CD4-positive, CD25-positive, alpha-beta regulatory T cell (primary cell): ENCODE measurements around the gene GUCY1A2. TPM values are rescaled to one million over a fixed set of nuclear protein-coding genes. Genes with fewer than 3 reads are reported as not detected.

Experiments used
- ATAC-seq, 2 donors: fragments of 150-1000 bp; cut with Tn5 transposase; one replicate each; pipeline ENCODE4 v1.10.0; 2021; ENCODE audit warnings: low read depth in 2 of 2, moderate number of reproducible peaks in 2 of 2, moderate library complexity in 1 of 2
- DNase-seq, 3 donors: peaks; one replicate each; pipeline versions ENCODE4 v3.0.0 to v3.0.0-alpha.2; 2012 to 2022; ENCODE audit warnings: mixed read lengths in 1 of 3
- H3K27ac ChIP-seq: one replicate; pipeline ENCODE4 v1.7.0; 2013; ENCODE audit warnings: mild to moderate bottlenecking, low read length; ENCODE audit not compliant: insufficient read depth, poor library complexity, severe bottlenecking
- H3K27me3 ChIP-seq: one replicate; pipeline ENCODE4 v1.7.0; 2013; ENCODE audit warnings: low read length; ENCODE audit not compliant: control insufficient read depth, insufficient read depth
- H3K36me3 ChIP-seq: one replicate; pipeline ENCODE4 v1.7.0; 2013; ENCODE audit warnings: mild to moderate bottlenecking, low read length, moderate library complexity; ENCODE audit not compliant: control insufficient read depth, insufficient read depth
- H3K4me1 ChIP-seq: 2 replicates; pipeline ENCODE4 v1.7.0; 2013; ENCODE audit warnings: mild to moderate bottlenecking, low read length; ENCODE audit not compliant: insufficient read depth, control insufficient read depth, poor library complexity, severe bottlenecking
- H3K4me3 ChIP-seq: one replicate; pipeline ENCODE4 v1.7.0; 2013; ENCODE audit warnings: low read depth, mild to moderate bottlenecking, low read length, moderate library complexity
- H3K9me3 ChIP-seq, 2 experiments: 1 replicate in 1 of 2; 2 replicates in 1 of 2; pipeline ENCODE4 v1.7.0; 2013; ENCODE audit warnings: low read length in 2 of 2, mild to moderate bottlenecking in 1 of 2, moderate library complexity in 1 of 2; ENCODE audit not compliant: control insufficient read depth in 2 of 2
- H3K27ac Mint-ChIP-seq, 3 donors: one replicate each; pipeline ENCODE4 v1.8.0; 2020 to 2022; ENCODE audit warnings: mild to moderate bottlenecking in 3 of 3, mixed read lengths in 3 of 3, moderate library complexity in 2 of 3
- H3K27me3 Mint-ChIP-seq: one replicate; pipeline ENCODE4 v1.8.0; 2022; ENCODE audit warnings: mild to moderate bottlenecking, mixed read lengths
- H3K36me3 Mint-ChIP-seq: one replicate; pipeline ENCODE4 v1.8.0; 2020; ENCODE audit warnings: mixed read lengths
- H3K4me1 Mint-ChIP-seq, 4 donors: one replicate each; pipeline ENCODE4 v1.8.0; 2020 to 2022; ENCODE audit warnings: mixed read lengths in 4 of 4, mild to moderate bottlenecking in 1 of 4
- H3K4me3 Mint-ChIP-seq, 4 donors: one replicate each; pipeline ENCODE4 v1.8.0; 2020 to 2022; ENCODE audit warnings: mild to moderate bottlenecking in 4 of 4, mixed read lengths in 4 of 4, moderate library complexity in 3 of 4
- H3K9me3 Mint-ChIP-seq, 7 donors: one replicate each; pipeline ENCODE4 v1.8.0; 2020 to 2022; ENCODE audit warnings: mixed read lengths in 7 of 7, mild to moderate bottlenecking in 3 of 7, moderate library complexity in 2 of 7
- polyA plus RNA-seq, 4 donors: library from polyadenylated mRNA; unstranded; fragments of 300-500 nt; fragmentation: Illumina TruSeq; gene quantifications; one replicate each; pipeline ENCODE4 v1.2.3, GENCODE V29; 2021
- total RNA-seq: library from RNA; stranded (reverse); gene quantifications from one replicate; pipeline ENCODE4 v1.2.3, GENCODE V29; 2022

The GUCY1A2 gene
- total and polyA plus RNA-seq, 5 donors from 2014 or later = not detected

DNA sequence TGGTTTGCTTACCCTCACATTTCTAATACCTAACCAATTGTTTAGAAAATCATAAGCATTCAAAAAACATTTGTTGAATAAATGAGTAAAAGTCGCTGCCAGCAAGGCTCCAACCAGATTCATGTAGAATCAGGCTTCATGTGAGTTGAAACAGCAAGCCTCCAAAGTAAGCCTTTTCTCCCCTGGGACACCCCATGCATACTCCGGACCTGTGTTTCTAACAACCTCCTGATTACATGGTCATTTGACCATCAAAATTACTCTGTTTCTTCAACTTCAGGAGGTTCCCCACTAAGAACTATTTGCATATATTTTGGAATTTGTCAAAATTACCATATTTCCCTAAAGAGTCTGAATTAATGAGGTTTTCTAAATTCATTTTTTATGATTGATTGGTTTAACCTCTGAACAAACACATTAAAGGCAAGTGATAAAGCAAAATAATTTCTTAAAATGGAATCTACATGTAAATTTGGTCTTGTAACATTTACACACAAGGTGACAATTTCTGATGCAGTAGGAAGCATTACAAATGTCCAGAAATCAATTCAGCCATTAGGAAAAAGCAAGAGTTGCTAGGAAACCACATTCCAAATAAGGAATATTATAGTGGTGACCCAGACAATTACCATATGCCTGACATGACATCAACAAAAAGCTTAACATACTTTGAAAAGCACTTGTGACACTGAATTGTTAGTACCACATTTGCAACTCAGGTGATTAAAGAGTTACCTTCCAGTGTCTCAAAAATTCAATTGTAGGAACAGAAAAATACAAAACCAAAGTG is 252.6 kb downstream of the GUCY1A2 start:
- no peaks in the 10 kb centered on the region for H3K4me1 ChIP-seq
- H3K27ac ChIP-seq = no peak overlapping the region
- peaks cover 0 to 8% (median 2%) of the 10 kb centered on the region in 7 donors for H3K9me3 Mint-ChIP-seq
- H3K4me3 Mint-ChIP-seq = no peak overlapping the region
- H3K36me3 Mint-ChIP-seq = no peaks in the 10 kb centered on the region
- ATAC-seq = no peak
- H3K4me1 Mint-ChIP-seq = no peaks in the 10 kb centered on the region
- H3K27me3 ChIP-seq = no peaks in the 10 kb centered on the region
- no peaks in the 10 kb centered on the region for H3K9me3 ChIP-seq
- no peak overlapping the region for H3K4me3 ChIP-seq
- no peaks in the 10 kb centered on the region for H3K27me3 Mint-ChIP-seq
- no peak for DNase-seq
- H3K27ac Mint-ChIP-seq = no peak overlapping the region
- no peaks in the 10 kb centered on the region for H3K36me3 ChIP-seq

DNA sequence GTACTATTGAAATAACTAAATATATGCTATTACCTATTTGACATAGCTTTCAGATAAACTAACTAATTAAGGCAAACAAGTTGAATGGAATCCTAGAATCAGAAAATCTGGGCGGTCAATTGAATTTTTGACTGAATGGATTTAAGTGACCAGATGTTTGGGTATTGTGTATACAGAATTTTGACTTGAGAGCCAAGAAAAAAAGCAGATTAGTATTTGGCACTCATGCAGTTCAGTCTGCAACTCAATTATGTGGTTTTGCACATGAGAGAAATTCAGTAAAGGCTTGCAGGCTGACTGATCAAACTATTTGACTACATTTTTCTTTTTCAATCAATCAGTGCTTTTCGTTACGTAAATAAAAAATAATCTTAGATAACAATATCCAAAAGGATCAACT is 254.8 kb downstream of the GUCY1A2 start:
- H3K4me3 ChIP-seq = no peak overlapping the region
- Mint-ChIP-seq H3K36me3 (no peaks in the 10 kb centered on the region), H3K27me3 (no peaks in the 10 kb centered on the region), H3K4me3 (no peak overlapping the region), H3K27ac (no peak overlapping the region), H3K4me1 (no peaks in the 10 kb centered on the region), H3K9me3 (peaks cover 0 to 8% (median 4%) of the 10 kb centered on the region in 7 donors)
- ATAC-seq (no peak), DNase-seq (no peak)
- H3K4me1 ChIP-seq = no peaks in the 10 kb centered on the region
- H3K9me3 ChIP-seq = peaks cover 0 to 2% of the 10 kb centered on the region in 2 experiments
- H3K27ac ChIP-seq = no peak overlapping the region
- no peaks in the 10 kb centered on the region for H3K36me3 ChIP-seq
- H3K27me3 ChIP-seq = no peaks in the 10 kb centered on the region

- Histone ChIP-seq H3K4me3 (no peak overlapping the region), H3K27me3 (no peaks in the 10 kb centered on the region), H3K36me3 (no peaks in the 10 kb centered on the region), H3K27ac (no peak overlapping the region), H3K4me1 (no peaks in the 10 kb centered on the region), H3K9me3 (peaks cover 0 to 2% of the 10 kb centered on the region in 2 experiments)
- DNase-seq (no peak), ATAC-seq (no peak)
- Mint-ChIP-seq H3K27ac (no peak overlapping the region), H3K36me3 (no peaks in the 10 kb centered on the region), H3K27me3 (no peaks in the 10 kb centered on the region), H3K9me3 (peaks cover 0 to 13% (median 5%) of the 10 kb centered on the region in 7 donors), H3K4me3 (no peak overlapping the region), H3K4me1 (no peaks in the 10 kb centered on the region)
Observed at GRCh38 chr11:106761745-106762144, 256.5 kb downstream of the GUCY1A2 start.

- Histone ChIP-seq H3K36me3 (no peaks in the 10 kb centered on the region), H3K9me3 (peaks cover 0 to 2% of the 10 kb centered on the region in 2 experiments), H3K27ac (no peak overlapping the region), H3K4me3 (no peak overlapping the region), H3K4me1 (no peaks in the 10 kb centered on the region), H3K27me3 (no peaks in the 10 kb centered on the region)
- H3K9me3 Mint-ChIP-seq = peaks cover 0 to 18% (median 6%) of the 10 kb centered on the region in 7 donors
- H3K27ac Mint-ChIP-seq = no peak overlapping the region
- ATAC-seq (no peak), DNase-seq (no peak)
- no peak overlapping the region for H3K4me3 Mint-ChIP-seq
- H3K36me3 Mint-ChIP-seq = no peaks in the 10 kb centered on the region
- no peaks in the 10 kb centered on the region for H3K27me3 Mint-ChIP-seq
- H3K4me1 Mint-ChIP-seq = no peaks in the 10 kb centered on the region
Observed at GRCh38 chr11:106761240-106761639, 257.0 kb downstream of the GUCY1A2 start.

DNA sequence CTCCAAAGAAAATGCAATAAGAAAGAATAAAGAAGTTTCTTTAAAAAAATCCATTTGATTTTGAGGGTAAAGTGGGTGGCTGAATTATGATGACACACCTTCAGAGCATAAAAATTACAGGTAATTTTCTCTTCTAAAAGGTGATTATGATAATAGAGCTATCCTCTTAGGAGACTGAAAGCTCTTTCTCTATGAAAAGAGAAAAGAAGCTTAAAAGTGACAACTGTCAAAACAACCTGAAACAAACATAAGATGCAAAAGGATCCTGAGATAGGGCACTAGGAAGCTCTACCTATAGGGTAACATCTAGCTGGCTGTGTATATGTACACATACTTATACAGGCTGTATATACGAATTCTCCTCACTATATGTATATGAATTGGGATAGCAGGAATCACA is 270.2 kb downstream of the GUCY1A2 start:
- H3K36me3 Mint-ChIP-seq = no peaks in the 10 kb centered on the region
- no peak overlapping the region for H3K4me3 ChIP-seq
- no peaks in the 10 kb centered on the region for H3K4me1 ChIP-seq
- no peak overlapping the region for H3K27ac ChIP-seq
- no peaks in the 10 kb centered on the region for H3K4me1 Mint-ChIP-seq
- no peak overlapping the region for H3K4me3 Mint-ChIP-seq
- peaks cover 2 to 11% (median 5%) of the 10 kb centered on the region in 7 donors for H3K9me3 Mint-ChIP-seq
- no peak overlapping the region for H3K27ac Mint-ChIP-seq
- H3K27me3 Mint-ChIP-seq = no peaks in the 10 kb centered on the region
- H3K27me3 ChIP-seq = no peaks in the 10 kb centered on the region
- no peaks in the 10 kb centered on the region for H3K36me3 ChIP-seq
- no peak for ATAC-seq
- no peak for DNase-seq
- H3K9me3 ChIP-seq = no peaks in the 10 kb centered on the region

DNA sequence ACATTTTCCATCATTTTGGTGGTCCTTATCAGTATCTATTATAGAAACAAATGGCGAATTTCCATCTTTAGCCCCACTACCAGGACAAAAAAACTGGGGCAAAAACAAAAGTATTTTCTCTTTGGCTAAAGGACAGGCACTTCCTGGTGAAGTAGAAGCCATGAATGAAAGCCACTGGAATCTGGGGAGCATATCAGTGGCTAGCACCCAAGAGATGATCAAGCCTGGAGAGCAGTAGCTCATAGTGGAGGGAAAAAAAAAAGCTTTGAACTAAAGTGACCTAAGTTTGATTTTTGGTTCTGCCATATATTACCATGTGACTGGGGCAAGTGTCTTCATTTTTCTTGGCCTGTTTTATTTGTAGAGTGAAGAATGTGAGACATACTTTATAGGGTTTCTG is 272.3 kb downstream of the GUCY1A2 start:
- H3K27ac ChIP-seq = no peak overlapping the region
- no peaks in the 10 kb centered on the region for H3K9me3 ChIP-seq
- DNase-seq (no peak), ATAC-seq (no peak)
- H3K36me3 ChIP-seq = no peaks in the 10 kb centered on the region
- no peak overlapping the region for H3K4me3 ChIP-seq
- Mint-ChIP-seq H3K27ac (no peak overlapping the region), H3K9me3 (peaks cover 3 to 8% (median 5%) of the 10 kb centered on the region in 7 donors), H3K36me3 (no peaks in the 10 kb centered on the region), H3K4me3 (no peak overlapping the region), H3K4me1 (no peaks in the 10 kb centered on the region), H3K27me3 (no peaks in the 10 kb centered on the region)
- no peaks in the 10 kb centered on the region for H3K27me3 ChIP-seq
- H3K4me1 ChIP-seq = no peaks in the 10 kb centered on the region

- H3K27ac ChIP-seq = no peak overlapping the region
- Mint-ChIP-seq H3K4me1 (no peaks in the 10 kb centered on the region), H3K9me3 (peaks cover under 1 to 22% (median 6%) of the 10 kb centered on the region in 7 donors), H3K36me3 (no peaks in the 10 kb centered on the region), H3K27me3 (no peaks in the 10 kb centered on the region), H3K4me3 (peak overlapping the region in 1 of 4 donors; percentile 66), H3K27ac (no peak overlapping the region)
- no peaks in the 10 kb centered on the region for H3K4me1 ChIP-seq
- no peaks in the 10 kb centered on the region for H3K36me3 ChIP-seq
- ATAC-seq (no peak), DNase-seq (no peak)
- H3K9me3 ChIP-seq = no peaks in the 10 kb centered on the region
- no peak overlapping the region for H3K4me3 ChIP-seq
- H3K27me3 ChIP-seq = no peaks in the 10 kb centered on the region
Observed at GRCh38 chr11:106733635-106734034, 284.6 kb downstream of the GUCY1A2 start.

GRCh38 chr11:106728859-106729258 is 289.4 kb downstream of the GUCY1A2 start:
- no peaks in the 10 kb centered on the region for H3K4me1 Mint-ChIP-seq
- H3K9me3 ChIP-seq = no peaks in the 10 kb centered on the region
- peaks cover 2 to 13% (median 5%) of the 10 kb centered on the region in 7 donors for H3K9me3 Mint-ChIP-seq
- ATAC-seq = no peak
- no peak overlapping the region for H3K27ac ChIP-seq
- no peaks in the 10 kb centered on the region for H3K36me3 ChIP-seq
- no peaks in the 10 kb centered on the region for H3K36me3 Mint-ChIP-seq
- no peak overlapping the region for H3K4me3 Mint-ChIP-seq
- no peaks in the 10 kb centered on the region for H3K27me3 Mint-ChIP-seq
- no peaks in the 10 kb centered on the region for H3K27me3 ChIP-seq
- no peak for DNase-seq
- H3K27ac Mint-ChIP-seq = no peak overlapping the region
- H3K4me3 ChIP-seq = no peak overlapping the region
- no peaks in the 10 kb centered on the region for H3K4me1 ChIP-seq
